Fibroblast of mammary gland (primary cell): ENCODE data around the gene STPG1.

Source experiments
- DNase-seq: peaks from one replicate; pipeline ENCODE4 v3.0.0-alpha.2; 2010; ENCODE audit warnings: low read depth
- H3K4me3 ChIP-seq: 2 replicates; pipeline ENCODE4 v1.5.1; 2011; ENCODE audit warnings: low read depth, mild to moderate bottlenecking, low read length, moderate library complexity; ENCODE audit not compliant: control insufficient read depth
- TF ChIP-seq, protein P1 (sequence below): conservative IDR thresholded peaks from 2 replicates; pipeline ENCODE4 v1.5.1; 2011; ENCODE audit warnings: low read depth, low read length, inconsistent platforms; ENCODE audit not compliant: control insufficient read depth, insufficient read depth

The STPG1 gene

DNA sequence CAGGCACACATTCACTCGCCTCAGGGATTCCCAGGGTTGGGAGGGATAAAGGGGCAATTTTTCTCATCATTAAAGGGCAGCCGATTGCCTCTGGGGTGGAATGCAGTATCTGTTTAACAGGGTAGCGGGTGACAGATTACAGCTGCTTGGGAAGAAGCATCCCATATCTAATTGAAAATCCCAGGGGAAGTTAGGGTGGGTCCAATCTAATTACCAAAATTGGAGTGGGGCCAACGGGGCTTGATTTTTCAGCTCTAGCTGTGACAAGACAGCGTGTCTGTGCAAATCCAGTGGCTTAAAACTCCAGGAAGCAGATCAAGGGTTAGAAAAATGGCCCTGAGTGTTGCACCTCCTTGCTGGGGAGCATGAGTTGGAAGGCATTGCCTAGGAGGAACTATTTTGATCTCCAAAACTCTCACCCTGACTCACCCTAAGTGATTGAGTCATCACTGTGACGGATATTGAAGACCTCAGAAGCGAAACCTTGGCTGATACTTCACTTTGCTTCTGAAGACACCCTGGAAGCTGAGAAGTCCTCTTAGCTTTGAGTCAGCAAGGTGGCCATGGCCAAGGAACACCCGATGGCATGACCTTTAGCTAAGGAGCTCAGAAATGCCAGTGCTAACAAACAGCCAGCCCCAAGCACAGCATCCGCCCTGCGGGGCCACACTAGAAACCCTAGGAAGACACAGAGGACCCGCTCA lies 48.5 kb downstream of the STPG1 start:
- TF ChIP-seq, protein P1, sequence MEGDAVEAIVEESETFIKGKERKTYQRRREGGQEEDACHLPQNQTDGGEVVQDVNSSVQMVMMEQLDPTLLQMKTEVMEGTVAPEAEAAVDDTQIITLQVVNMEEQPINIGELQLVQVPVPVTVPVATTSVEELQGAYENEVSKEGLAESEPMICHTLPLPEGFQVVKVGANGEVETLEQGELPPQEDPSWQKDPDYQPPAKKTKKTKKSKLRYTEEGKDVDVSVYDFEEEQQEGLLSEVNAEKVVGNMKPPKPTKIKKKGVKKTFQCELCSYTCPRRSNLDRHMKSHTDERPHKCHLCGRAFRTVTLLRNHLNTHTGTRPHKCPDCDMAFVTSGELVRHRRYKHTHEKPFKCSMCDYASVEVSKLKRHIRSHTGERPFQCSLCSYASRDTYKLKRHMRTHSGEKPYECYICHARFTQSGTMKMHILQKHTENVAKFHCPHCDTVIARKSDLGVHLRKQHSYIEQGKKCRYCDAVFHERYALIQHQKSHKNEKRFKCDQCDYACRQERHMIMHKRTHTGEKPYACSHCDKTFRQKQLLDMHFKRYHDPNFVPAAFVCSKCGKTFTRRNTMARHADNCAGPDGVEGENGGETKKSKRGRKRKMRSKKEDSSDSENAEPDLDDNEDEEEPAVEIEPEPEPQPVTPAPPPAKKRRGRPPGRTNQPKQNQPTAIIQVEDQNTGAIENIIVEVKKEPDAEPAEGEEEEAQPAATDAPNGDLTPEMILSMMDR: no peak
- no peak overlapping the region for H3K4me3 ChIP-seq
- DNase-seq: peak; percentile 99

DNA sequence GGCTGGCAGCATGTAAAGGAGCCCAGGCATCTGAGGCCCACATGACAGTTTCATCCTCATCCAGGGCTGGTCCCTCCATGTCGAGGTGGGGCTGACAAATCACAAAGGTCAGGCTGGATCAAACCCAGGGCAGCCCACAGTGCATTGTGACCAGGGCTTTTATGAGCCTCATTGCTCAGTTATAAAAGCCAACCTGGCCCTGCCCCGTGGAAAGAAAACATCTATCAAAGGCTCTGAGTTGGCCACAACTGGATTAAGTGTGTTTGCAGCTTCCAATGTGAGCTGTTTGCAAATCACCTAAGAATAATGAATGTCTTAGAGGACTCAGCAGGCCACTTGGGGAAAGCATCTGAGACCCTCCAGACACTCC lies 49.0 kb downstream of the STPG1 start:
- DNase-seq: peak; percentile 38
- TF ChIP-seq, protein P1: no peak
- H3K4me3 ChIP-seq: no peak overlapping the region

DNA sequence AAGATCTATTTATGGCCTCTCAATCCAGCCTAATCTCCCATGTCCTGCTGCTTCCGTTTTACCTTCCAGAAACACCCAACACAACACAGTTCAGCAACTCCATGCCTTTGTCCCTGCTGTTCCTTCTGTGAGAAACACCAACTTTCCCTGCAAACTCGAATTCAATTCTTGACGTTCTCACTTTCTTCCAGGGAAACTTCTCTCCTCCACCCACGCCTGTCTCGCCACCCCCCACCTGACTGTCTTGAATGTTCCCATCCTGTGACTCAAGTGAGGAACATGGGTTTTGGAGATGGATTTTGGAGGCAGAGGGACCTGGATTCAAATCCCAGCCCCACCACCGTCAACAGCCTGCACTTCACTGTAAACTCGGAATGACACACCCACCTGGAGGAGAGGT lies 49.6 kb downstream of the STPG1 start:
- no peak overlapping the region for H3K4me3 ChIP-seq
- TF ChIP-seq, protein P1: no peak
- peak; percentile 40 for DNase-seq

DNA sequence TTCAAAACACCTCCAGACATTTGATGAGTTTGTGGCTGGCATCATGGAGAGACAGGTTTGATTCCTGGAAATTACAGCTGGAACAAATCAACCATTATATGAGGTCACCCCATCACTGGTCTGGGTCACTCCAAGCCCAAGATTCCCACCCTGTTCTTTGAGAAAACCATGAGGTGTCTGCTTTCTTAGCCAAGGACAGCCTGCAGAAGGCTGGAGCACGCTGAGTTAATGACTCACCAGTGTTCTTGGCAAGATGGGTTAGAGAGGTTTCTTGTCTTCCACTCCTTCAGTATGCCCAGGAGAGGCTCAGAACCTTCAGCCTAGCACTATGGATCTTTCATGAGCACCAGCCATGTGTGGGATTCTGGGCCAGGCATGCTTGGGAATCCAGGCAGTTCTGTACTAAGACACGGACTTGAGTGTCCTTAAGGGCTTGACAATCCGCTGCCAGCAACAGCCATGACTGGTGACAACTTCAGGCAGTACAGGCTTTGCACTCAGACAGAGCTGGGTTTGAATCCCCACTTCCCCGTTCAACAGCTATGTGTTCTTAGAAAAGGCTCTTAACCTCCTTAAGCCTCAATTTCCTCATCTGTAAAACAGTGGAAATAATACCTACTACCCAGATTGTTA lies 50.5 kb downstream of the STPG1 start:
- TF ChIP-seq, protein P1: no peak
- H3K4me3 ChIP-seq: no peak overlapping the region
- DNase-seq: peak; percentile 99

DNA sequence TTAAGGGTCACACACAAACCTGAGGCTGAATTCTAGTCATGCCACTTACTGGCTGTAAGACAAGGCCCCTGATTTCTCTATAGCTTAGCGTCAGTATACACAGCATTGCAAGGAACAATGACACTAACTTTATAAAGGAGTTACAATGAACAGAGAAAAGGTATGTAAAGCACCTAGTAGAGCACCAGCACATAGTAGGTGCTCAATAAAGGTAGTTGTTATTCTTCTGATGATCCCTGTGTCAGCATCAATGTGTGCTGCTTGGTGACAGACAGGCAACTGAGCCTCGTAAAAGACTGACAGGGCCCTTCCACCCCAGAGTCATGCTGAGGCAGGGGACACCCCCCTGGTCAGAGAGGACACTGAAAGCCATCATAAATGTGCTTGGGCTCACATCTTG lies 51.2 kb downstream of the STPG1 start:
- no peak for DNase-seq
- no peak overlapping the region for H3K4me3 ChIP-seq
- TF ChIP-seq, protein P1: no peak

DNA sequence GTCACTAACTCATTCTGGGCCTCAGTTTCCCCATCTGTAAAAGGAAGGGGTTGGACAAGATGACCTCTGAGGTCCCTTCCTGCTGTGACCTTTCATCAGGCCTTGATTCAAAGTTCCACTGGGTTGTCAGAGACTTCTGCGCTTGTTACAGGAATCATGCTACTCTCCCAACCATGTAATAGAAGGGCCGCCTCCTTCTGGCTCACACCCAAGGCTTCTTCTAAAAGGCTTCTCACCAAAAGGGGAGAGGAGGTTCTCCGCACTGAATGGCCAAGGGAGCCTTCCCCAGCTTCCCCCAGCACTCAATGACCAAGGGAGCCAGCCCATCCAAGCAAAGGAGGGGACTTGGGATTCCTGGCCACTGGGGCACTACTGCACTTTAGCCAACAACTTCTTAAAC lies 51.8 kb downstream of the STPG1 start:
- TF ChIP-seq, protein P1: no peak
- DNase-seq: no peak
- H3K4me3 ChIP-seq: no peak overlapping the region
